NCI-H1092 (cell line): ENCODE results near the gene LACTBL1.
"Not testable (repeated sequence)": the region's sequence is repeated elsewhere in the genome, so short reads cannot be mapped to it uniquely, and the experiment has no call there.

Experiments used
- DNase-seq: peaks from one replicate; lab custom pipeline; 2025; lab: John Stamatoyannopoulos, UW

Gene LACTBL1

GRCh38 chr1:22972760-22973159 lies at the start of gene LACTBL1:
Gene LACTBL1, minus strand, starts transcription at chr1:22972866. Its CDS starts 550 bp downstream, at chr1:22972316.
- DNase-seq, result no peak

- DNase-seq, result no peak
Observed at GRCh38 chr1:23021834-23022233, 49.2 kb upstream of the LACTBL1 start.

GRCh38 chr1:23020706-23021405 lies 48.2 kb upstream of the LACTBL1 start:
- DNase-seq, result no peak

GRCh38 chr1:23019863-23020625 lies 47.4 kb upstream of the LACTBL1 start:
- peak; percentile 51 for DNase-seq

GRCh38 chr1:23019094-23019862 lies 46.6 kb upstream of the LACTBL1 start, which contains the start of gene KDM1A:
Gene KDM1A, plus strand, starts transcription at chr1:23019468. Its CDS starts 129 bp downstream, at chr1:23019597.
- DNase-seq, result peak; percentile 99

GRCh38 chr1:23018661-23019093 lies 46.0 kb upstream of the LACTBL1 start:
- DNase-seq, result no peak

- DNase-seq, result peak; percentile 88
Observed at GRCh38 chr1:23013657-23014056, 41.0 kb upstream of the LACTBL1 start.

- DNase-seq, result not testable (repeated sequence)
Observed at GRCh38 chr1:23010025-23010424, 37.4 kb upstream of the LACTBL1 start.

GRCh38 chr1:23008901-23009300 lies 36.2 kb upstream of the LACTBL1 start:
- no peak for DNase-seq

- DNase-seq, result no peak
Observed at GRCh38 chr1:23007106-23007505, 34.4 kb upstream of the LACTBL1 start.

- not testable (repeated sequence) for DNase-seq
Observed at GRCh38 chr1:23004769-23005168, 32.1 kb upstream of the LACTBL1 start.

- DNase-seq, result no peak
Observed at GRCh38 chr1:23004112-23004511, 31.4 kb upstream of the LACTBL1 start.

- DNase-seq, result not testable (repeated sequence)
Observed at GRCh38 chr1:23002218-23002617, 29.6 kb upstream of the LACTBL1 start.

- DNase-seq, result not testable (repeated sequence)
Observed at GRCh38 chr1:23000133-23000532, 27.5 kb upstream of the LACTBL1 start.

GRCh38 chr1:22997528-22997927 lies 24.9 kb upstream of the LACTBL1 start:
- DNase-seq, result not testable (repeated sequence)

- DNase-seq, result no peak
Observed at GRCh38 chr1:22995774-22996173, 23.1 kb upstream of the LACTBL1 start.

GRCh38 chr1:22993220-22993795 lies 20.6 kb upstream of the LACTBL1 start:
- DNase-seq, result not testable (repeated sequence)

GRCh38 chr1:22992384-22992783 lies 19.7 kb upstream of the LACTBL1 start:
- not testable (repeated sequence) for DNase-seq

- DNase-seq, result no peak
Observed at GRCh38 chr1:22983944-22984343, 11.3 kb upstream of the LACTBL1 start.

GRCh38 chr1:22980471-22980790 lies 7.8 kb upstream of the LACTBL1 start:
- not testable (repeated sequence) for DNase-seq

- no peak for DNase-seq
Observed at GRCh38 chr1:22978299-22978698, 5.6 kb upstream of the LACTBL1 start.
